Mesothelial cell of epicardium (in vitro differentiated cells): ENCODE measurements around the gene KLHL5. TPM values are rescaled to one million over a fixed set of nuclear protein-coding genes. Genes with fewer than 3 reads are reported as not detected.

Source experiments
- DNase-seq, 2 experiments: peaks; one replicate each; pipeline ENCODE4 v3.0.0; 2021; ENCODE audit warnings: low spot score in 2 of 2; ENCODE audit not compliant: unreplicated experiment in 2 of 2
- H3K27ac Mint-ChIP-seq: 2 replicates; pipeline ENCODE4 v1.8.0; 2021; ENCODE audit warnings: mixed read lengths
- H3K27me3 Mint-ChIP-seq: 2 replicates; pipeline ENCODE4 v1.8.0; 2021; ENCODE audit warnings: low read depth, mixed read lengths
- H3K36me3 Mint-ChIP-seq: 2 replicates; pipeline ENCODE4 v1.8.0; 2021; ENCODE audit warnings: mixed read lengths
- H3K4me1 Mint-ChIP-seq: 2 replicates; pipeline ENCODE4 v1.8.0; 2021; ENCODE audit warnings: mixed read lengths
- H3K4me3 Mint-ChIP-seq: 2 replicates; pipeline ENCODE4 v1.8.0; 2021; ENCODE audit warnings: mild to moderate bottlenecking, moderate library complexity, mixed read lengths
- H3K9me3 Mint-ChIP-seq: 2 replicates; pipeline ENCODE4 v1.8.0; 2021; ENCODE audit warnings: mixed read lengths
- total RNA-seq: library from RNA; stranded (reverse); gene quantifications from 3 replicates; pipeline ENCODE4 v1.2.1, GENCODE V29; 2021
- TF ChIP-seq, protein P1 (sequence below): fragments of 200-600 bp; sonication (generic); IDR thresholded peaks from one replicate; pipeline ENCODE4 v1.5.0; 2021; ENCODE audit warnings: antibody characterized with exemption; ENCODE audit not compliant: unreplicated experiment

The KLHL5 gene
- total RNA-seq, 1 donor from 2014 or later: 34.7 TPM

- Mint-ChIP-seq H3K9me3 (peaks cover 14% of the 10 kb centered on the region), H3K27ac (no peak overlapping the region), H3K27me3 (no peaks in the 10 kb centered on the region), H3K4me3 (no peak overlapping the region), H3K4me1 (no peaks in the 10 kb centered on the region), H3K36me3 (no peaks in the 10 kb centered on the region)
- no peak for DNase-seq
- TF ChIP-seq, protein P1, sequence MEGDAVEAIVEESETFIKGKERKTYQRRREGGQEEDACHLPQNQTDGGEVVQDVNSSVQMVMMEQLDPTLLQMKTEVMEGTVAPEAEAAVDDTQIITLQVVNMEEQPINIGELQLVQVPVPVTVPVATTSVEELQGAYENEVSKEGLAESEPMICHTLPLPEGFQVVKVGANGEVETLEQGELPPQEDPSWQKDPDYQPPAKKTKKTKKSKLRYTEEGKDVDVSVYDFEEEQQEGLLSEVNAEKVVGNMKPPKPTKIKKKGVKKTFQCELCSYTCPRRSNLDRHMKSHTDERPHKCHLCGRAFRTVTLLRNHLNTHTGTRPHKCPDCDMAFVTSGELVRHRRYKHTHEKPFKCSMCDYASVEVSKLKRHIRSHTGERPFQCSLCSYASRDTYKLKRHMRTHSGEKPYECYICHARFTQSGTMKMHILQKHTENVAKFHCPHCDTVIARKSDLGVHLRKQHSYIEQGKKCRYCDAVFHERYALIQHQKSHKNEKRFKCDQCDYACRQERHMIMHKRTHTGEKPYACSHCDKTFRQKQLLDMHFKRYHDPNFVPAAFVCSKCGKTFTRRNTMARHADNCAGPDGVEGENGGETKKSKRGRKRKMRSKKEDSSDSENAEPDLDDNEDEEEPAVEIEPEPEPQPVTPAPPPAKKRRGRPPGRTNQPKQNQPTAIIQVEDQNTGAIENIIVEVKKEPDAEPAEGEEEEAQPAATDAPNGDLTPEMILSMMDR: no peak
These were observed 39.0 kb upstream of the KLHL5 start for GRCh38 chr4:39023059-39023458.

- Mint-ChIP-seq H3K27me3 (no peaks in the 10 kb centered on the region), H3K4me1 (no peaks in the 10 kb centered on the region), H3K9me3 (peaks cover 14% of the 10 kb centered on the region), H3K4me3 (no peak overlapping the region), H3K27ac (no peak overlapping the region), H3K36me3 (no peaks in the 10 kb centered on the region)
- no peak for DNase-seq
- TF ChIP-seq, protein P1: no peak
These were observed 37.6 kb upstream of the KLHL5 start for GRCh38 chr4:39024311-39024865.

GRCh38 chr4:39025552-39026085 is 36.4 kb upstream of the KLHL5 start:
- TF ChIP-seq, protein P1: no peak
- Mint-ChIP-seq H3K9me3 (peaks cover 14% of the 10 kb centered on the region), H3K27ac (no peak overlapping the region), H3K27me3 (no peaks in the 10 kb centered on the region), H3K4me1 (no peaks in the 10 kb centered on the region), H3K4me3 (no peak overlapping the region), H3K36me3 (no peaks in the 10 kb centered on the region)
- no peak for DNase-seq

DNA sequence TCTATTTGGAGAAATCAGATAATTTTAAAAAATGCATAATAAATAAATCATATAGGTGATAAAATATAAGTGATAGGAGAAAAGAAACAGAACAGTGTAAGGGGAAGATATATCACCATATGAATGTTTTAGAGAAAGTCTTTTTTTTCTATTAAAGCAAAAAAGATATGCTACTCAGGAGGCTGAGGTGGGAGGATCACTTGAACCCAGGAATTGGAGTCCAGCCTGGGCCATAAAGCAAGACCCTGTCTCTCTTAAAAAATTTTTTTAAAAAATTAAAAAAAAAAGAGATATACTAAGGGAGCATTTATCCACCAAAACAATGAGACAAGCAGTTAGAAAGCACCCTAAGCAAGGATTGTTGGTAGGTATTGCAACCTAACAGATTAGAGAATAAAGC is 35.9 kb upstream of the KLHL5 start:
- Mint-ChIP-seq H3K36me3 (no peaks in the 10 kb centered on the region), H3K4me3 (no peak overlapping the region), H3K27ac (no peak overlapping the region)

GRCh38 chr4:39029752-39030694 is 32.0 kb upstream of the KLHL5 start:
- H3K27ac Mint-ChIP-seq: no peak overlapping the region
- H3K4me3 Mint-ChIP-seq: no peak overlapping the region
- no peaks in the 10 kb centered on the region for H3K4me1 Mint-ChIP-seq
- H3K36me3 Mint-ChIP-seq: no peaks in the 10 kb centered on the region
- DNase-seq: no peak
- no peaks in the 10 kb centered on the region for H3K9me3 Mint-ChIP-seq
- TF ChIP-seq, protein P1: no peak
- no peaks in the 10 kb centered on the region for H3K27me3 Mint-ChIP-seq

More for the DNA sequence above, 35.9 kb upstream of the KLHL5 start:
- DNase-seq: no peak
- peaks cover 14% of the 10 kb centered on the region for H3K9me3 Mint-ChIP-seq
- H3K4me1 Mint-ChIP-seq: no peaks in the 10 kb centered on the region
- no peaks in the 10 kb centered on the region for H3K27me3 Mint-ChIP-seq
- TF ChIP-seq, protein P1: no peak
